Measurements from ENCODE around the gene IL1F10. TPM values are rescaled to one million over a fixed set of nuclear protein-coding genes. Genes with fewer than 3 reads are reported as not detected.

Gene IL1F10
- total RNA-seq, 2 donors from 2014 or later, result not detected

GRCh38 chr2:113061241-113061640 lies 6.5 kb upstream of the IL1F10 start:
- ATAC-seq (ENCODE audit: insufficient number of reproducible peaks, low FRiP score, low read depth) (no peak), DNase-seq (ENCODE audit: low spot score) (no peak)
- no peaks in the 10 kb centered on the region for H3K27me3 ChIP-seq (replicated peaks; ENCODE audit: insufficient read depth)
- no peak overlapping the region for H3K27ac ChIP-seq
- no peaks in the 10 kb centered on the region for H3K4me1 ChIP-seq (ENCODE audit: control insufficient read depth in 1 of 2, low read depth in 2 of 2)
- no peak overlapping the region for H3K4me3 ChIP-seq
- H3K36me3 ChIP-seq, result no peaks in the 10 kb centered on the region
- no peak for TF ChIP-seq CTCF (IDR thresholded peaks at IDR 0.05)
- H3K9me3 ChIP-seq, result no peaks in the 10 kb centered on the region

- no peaks in the 10 kb centered on the region for H3K4me1 ChIP-seq (ENCODE audit: control insufficient read depth in 1 of 2, low read depth in 2 of 2)
- H3K4me3 ChIP-seq, result no peak overlapping the region
- no peaks in the 10 kb centered on the region for H3K27me3 ChIP-seq (replicated peaks; ENCODE audit: insufficient read depth)
- TF ChIP-seq CTCF (IDR thresholded peaks at IDR 0.05), result no peak
- no peak for ATAC-seq (ENCODE audit: insufficient number of reproducible peaks, low FRiP score, low read depth)
- H3K9me3 ChIP-seq, result no peaks in the 10 kb centered on the region
- DNase-seq (ENCODE audit: low spot score), result no peak
- H3K36me3 ChIP-seq, result no peaks in the 10 kb centered on the region
- no peak overlapping the region for H3K27ac ChIP-seq
These were observed 5.6 kb upstream of the IL1F10 start for GRCh38 chr2:113061896-113062770.

GRCh38 chr2:113064281-113064680 lies 3.5 kb upstream of the IL1F10 start:
- Histone ChIP-seq H3K4me1 (ENCODE audit: control insufficient read depth in 1 of 2, low read depth in 2 of 2) (no peaks in the 10 kb centered on the region), H3K9me3 (no peaks in the 10 kb centered on the region), H3K27ac (no peak overlapping the region), H3K36me3 (no peaks in the 10 kb centered on the region), H3K27me3 (replicated peaks; ENCODE audit: insufficient read depth) (no peaks in the 10 kb centered on the region), H3K4me3 (no peak overlapping the region)
- no peak for ATAC-seq (ENCODE audit: insufficient number of reproducible peaks, low FRiP score, low read depth)
- TF ChIP-seq CTCF (IDR thresholded peaks at IDR 0.05), result no peak
- DNase-seq (ENCODE audit: low spot score), result no peak

- Histone ChIP-seq H3K36me3 (no peaks in the 10 kb centered on the region), H3K4me3 (no peak overlapping the region), H3K27ac (no peak overlapping the region), H3K4me1 (ENCODE audit: control insufficient read depth in 1 of 2, low read depth in 2 of 2) (no peaks in the 10 kb centered on the region), H3K9me3 (no peaks in the 10 kb centered on the region), H3K27me3 (replicated peaks; ENCODE audit: insufficient read depth) (no peaks in the 10 kb centered on the region)
- DNase-seq (ENCODE audit: low spot score), result no peak
- no peak for ATAC-seq (ENCODE audit: insufficient number of reproducible peaks, low FRiP score, low read depth)
- TF ChIP-seq CTCF (IDR thresholded peaks at IDR 0.05), result no peak
These were observed 2.9 kb upstream of the IL1F10 start for GRCh38 chr2:113064898-113065297.

- DNase-seq (ENCODE audit: low spot score) (no peak), ATAC-seq (ENCODE audit: insufficient number of reproducible peaks, low FRiP score, low read depth) (no peak)
- TF ChIP-seq CTCF (IDR thresholded peaks at IDR 0.05), result no peak
- no peak overlapping the region for H3K27ac ChIP-seq
- H3K9me3 ChIP-seq, result no peaks in the 10 kb centered on the region
- no peaks in the 10 kb centered on the region for H3K27me3 ChIP-seq (replicated peaks; ENCODE audit: insufficient read depth)
- no peak overlapping the region for H3K4me3 ChIP-seq
- no peaks in the 10 kb centered on the region for H3K4me1 ChIP-seq (ENCODE audit: control insufficient read depth in 1 of 2, low read depth in 2 of 2)
- no peaks in the 10 kb centered on the region for H3K36me3 ChIP-seq
These were observed 479 bp downstream of the IL1F10 start for GRCh38 chr2:113068249-113068648.
